CD1c-positive myeloid dendritic cell (primary cell): ENCODE measurements around the gene ZNF688.
A peak's percentile ranks its signal among the peaks of the same experiment; 100 is the strongest.

ENCODE experiments used
- DNase-seq: peaks from one replicate; pipeline ENCODE4 v3.0.0-alpha.2; 2016; ENCODE audit errors: extremely low spot score

ZNF688 gene

DNA sequence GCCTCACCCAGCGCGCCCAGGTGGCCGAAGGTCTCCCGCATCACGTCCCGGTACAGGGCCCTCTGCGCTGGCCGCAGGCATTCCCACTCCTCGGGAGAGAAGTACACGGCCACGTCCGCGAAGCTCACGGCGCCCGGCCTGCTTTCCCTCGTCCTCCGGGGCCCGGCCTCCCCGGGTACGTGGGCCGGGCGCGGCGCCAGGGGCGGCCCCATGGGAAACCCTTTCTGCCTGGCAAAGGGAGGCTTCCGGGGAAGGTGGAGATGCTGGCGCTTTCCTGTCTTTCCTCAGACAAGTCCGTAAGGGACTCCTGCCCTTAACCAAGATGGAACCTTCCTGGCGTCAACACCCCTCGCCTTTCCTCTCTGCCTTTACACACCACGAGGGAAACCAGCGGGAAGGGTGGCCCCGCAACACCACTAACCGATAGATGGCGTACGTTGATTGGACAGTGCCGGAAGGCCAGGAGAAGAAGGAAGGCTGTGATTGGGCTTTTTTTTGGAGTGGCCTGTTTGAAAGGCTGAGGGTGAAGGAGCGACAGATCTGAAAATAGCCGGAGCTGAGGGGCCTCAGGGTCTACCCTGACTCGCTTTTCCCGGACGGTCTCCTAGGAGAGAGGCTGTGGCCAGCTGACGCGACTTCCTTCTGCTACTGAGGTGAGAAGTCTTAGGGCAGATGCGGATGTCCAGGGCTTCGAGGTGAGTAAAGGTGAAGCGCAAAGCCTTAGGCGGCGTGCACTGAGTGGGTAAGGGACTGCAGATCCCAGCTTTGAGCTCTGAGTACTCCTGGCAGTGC, 14.1 kb upstream of the ZNF688 start, which contains the start of gene ZNF785:
ZNF785 (minus strand) TSS at position 298 of the 792 bp plus-strand sequence; CDS start at position 212, 86 bp downstream.
- DNase-seq, result peak; percentile 98

GRCh38 chr16:30585022-30585399, 13.5 kb upstream of the ZNF688 start:
- DNase-seq, result peak; percentile 89

DNA sequence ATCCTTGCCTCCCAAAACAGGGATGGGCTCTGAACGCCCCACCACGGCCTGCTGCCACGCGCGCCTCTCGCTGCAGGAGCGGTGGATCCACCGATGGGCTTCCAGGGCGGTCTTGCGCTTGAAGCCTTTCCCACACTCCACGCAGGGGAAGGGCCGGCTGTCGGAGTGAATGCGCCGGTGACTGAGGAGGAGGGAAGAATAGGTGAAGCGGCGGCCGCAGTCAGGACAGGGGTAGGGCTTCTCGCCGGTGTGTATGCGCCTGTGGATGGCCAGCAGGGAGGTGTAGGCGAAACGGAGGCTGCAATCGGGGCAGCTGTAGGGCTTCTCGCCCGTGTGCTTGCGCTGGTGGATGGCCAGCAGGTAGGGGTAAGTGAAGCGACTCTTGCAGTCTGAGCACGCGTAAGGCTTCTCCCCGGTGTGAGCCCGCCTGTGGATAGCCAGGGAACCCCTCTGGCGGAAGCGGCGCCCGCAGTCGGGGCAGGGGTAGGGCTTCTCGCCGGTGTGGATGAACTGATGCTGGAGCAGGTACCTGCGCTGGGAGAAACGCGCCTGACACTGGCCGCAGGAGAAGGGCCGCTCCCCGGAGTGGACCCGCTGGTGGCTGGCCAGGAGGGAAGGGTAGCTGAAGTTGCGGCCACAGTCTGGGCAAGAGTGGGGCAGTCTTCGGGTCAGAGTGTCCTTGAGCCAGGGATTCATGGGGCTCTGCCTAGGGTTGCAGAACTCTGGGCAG, 11.3 kb upstream of the ZNF688 start:
- no peak for DNase-seq

GRCh38 chr16:30581457-30581856, 9.9 kb upstream of the ZNF688 start:
- DNase-seq, result no peak

GRCh38 chr16:30574678-30575077, 3.2 kb upstream of the ZNF688 start:
- DNase-seq, result no peak

DNA sequence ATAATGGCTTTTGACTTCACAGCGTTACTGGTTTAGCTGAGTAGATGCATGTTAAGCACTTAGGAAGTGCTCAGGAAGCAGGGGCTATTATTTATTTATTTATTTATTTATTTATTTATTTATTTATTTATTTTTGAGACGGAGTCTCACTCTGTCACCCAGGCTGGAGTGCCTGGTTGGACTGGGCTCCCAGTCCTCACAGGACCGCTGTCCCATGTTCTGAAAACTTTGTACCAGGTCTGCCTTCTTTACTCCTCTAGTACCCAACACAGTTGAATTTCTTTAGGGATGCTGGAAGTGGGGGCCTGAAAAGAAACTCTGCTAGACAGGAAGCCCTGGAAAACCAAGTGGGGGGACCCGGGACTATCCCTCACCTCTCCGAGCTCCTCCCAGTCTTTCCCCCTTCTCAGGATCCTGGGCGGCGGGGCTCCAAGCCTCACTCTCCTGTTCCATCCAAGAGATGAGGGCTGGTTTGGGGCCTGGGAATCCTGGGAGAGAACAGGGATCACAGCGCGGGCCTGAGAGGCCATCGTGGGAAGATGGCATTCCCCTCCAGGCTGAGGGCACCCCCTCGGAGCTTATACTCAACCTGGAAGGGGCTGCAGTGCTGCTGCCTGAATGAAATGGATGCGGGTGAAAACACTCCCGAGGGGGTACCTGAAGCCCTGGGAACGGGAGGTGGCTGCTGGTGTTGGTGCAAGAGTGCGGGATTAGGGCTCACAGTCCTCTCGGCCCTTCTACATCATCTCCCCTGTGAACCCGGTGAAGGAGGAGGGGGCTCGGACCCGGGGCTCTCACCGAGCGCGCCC, 674 bp downstream of the ZNF688 start:
- no peak for DNase-seq

DNA sequence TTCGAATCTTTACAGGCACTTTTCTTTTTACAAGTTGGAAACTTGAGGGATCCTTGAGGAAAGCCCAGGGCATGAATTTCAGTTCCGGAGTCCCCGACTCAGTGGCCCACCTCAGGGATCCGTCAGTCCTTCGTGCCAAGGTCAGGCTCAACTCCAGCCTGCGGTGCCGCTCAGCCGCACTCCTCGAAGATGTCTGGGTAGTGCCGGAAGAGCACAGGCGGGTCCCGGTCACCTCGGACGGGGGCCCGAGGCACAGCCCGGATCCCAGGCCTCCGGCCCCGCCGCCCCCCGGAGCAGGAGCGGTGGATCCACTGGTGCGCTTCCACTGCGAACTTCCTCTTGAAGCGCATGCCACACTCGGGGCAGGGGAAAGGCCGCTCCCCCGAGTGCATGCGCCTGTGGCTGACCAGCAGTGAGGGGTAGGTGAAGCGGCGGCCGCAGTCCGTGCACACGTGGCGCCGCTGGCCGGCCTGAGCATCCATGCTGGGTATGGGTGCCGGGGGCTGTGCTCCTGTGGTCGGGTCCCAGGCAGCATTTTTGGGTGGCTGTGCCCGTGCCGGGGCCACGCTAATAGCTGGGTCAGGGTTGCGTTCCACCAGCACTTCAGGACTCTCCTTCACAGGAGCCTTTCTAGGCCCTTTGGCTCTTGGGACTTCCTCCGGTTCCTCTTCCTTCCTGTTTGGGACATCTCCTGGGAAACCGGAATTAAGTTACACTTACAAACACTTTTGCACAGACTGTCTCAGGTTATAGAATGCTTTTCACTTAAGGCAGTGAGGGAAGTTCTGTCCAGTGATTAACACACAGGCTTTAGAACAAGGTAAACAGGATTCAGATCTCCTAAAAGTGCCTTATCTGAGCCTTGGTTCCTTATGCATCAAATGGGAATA, 1.5 kb downstream of the ZNF688 start:
- DNase-seq, result peak; percentile 27

DNA sequence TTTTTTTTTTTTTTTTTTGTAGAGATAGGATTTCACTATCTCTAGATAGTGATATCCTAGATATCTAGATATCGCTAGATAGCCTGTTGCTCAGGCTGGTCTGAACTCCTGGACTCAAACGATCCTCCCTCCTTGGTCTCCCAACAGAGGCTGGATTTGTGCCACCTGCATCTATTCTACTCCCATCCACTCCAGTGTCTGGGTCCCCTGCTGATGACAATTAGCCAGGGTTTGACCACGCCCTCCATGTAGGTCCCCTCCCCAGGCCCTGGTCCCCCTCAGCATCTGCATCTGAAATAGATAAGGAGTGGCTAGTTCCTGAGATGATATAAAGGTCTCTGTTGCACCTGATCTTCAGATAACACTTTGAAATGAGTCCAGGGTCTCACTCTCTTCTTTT, 2.2 kb downstream of the ZNF688 start:
- DNase-seq, result no peak

DNA sequence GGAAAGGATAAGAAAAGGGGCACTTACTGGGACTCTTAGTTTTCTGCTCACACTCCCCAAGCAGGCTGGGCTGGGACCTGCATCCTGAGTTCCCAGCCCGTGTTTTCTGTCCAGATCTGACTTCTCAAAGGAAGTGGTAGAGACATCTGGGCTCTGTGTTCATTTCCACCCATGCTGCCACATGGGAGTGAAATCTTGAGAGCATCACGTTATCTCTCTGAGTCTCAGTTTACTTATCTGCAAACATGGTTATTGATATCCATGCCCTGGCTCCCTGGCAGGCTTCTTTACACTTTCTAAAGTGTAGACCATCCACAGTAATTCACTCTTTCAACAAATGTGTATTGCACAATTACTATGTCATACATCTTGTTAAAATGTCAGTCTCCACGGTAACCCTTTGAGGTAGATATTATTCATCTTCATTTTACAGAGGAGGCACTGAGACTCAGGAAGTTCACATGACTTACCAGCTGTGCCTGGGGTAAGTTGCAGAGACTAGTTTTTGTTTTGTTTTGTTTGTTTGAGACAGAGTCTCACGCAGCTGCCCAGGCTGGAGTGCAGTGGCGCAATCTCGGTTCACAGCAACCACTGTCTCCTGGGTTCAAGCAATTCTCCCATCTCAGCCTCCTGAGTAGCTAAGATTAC, 3.4 kb downstream of the ZNF688 start:
- peak; percentile 81 for DNase-seq

GRCh38 chr16:30567160-30567990, 4.1 kb downstream of the ZNF688 start:
- peak; percentile 48 for DNase-seq

GRCh38 chr16:30566531-30566930, 5.0 kb downstream of the ZNF688 start:
- DNase-seq, result no peak

GRCh38 chr16:30565984-30566383, 5.5 kb downstream of the ZNF688 start:
- DNase-seq, result no peak

GRCh38 chr16:30565526-30565925, 6.0 kb downstream of the ZNF688 start:
- DNase-seq, result no peak

DNA sequence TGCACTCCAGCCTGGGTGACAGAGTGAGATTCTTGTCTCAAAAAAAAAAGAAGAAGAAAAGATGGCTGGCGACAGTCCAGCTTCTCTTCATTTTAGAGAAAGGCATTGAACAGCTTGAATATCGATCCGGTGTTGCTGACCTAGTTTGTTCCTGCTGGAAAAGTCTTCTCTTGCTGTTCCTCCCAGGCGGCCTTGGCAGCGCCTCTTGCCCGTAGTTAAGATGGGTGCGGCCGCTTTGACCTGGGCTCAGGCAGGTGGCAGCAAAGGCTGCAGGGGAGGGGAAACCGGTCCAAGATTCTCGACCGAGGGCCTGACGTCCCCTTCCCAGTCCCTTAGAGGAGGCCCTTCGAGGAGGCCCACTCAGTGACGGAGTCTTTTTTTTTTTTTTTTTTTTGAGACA, 9.5 kb downstream of the ZNF688 start:
- DNase-seq, result no peak

GRCh38 chr16:30561089-30561816, 10.3 kb downstream of the ZNF688 start:
- peak; percentile 24 for DNase-seq

DNA sequence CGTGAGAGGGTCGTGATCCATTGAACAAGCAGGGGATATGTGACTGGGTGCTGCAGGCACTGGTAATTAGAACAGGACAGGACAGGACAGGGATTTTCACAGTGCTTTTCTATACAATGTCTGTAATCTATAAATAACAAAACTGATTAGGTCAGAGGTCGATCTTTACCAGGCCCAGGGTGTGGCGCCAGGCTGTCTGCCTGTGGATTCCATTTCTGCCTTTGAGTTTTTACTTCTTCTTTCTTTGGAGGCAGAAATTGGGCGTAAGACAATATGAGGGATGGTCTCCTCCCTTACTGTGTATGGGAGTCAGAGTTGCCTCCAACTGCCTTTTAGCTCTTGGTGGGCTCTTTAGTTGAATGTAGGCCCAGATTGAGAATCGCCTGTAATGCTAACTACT, 11.8 kb downstream of the ZNF688 start:
- peak; percentile 49 for DNase-seq

DNA sequence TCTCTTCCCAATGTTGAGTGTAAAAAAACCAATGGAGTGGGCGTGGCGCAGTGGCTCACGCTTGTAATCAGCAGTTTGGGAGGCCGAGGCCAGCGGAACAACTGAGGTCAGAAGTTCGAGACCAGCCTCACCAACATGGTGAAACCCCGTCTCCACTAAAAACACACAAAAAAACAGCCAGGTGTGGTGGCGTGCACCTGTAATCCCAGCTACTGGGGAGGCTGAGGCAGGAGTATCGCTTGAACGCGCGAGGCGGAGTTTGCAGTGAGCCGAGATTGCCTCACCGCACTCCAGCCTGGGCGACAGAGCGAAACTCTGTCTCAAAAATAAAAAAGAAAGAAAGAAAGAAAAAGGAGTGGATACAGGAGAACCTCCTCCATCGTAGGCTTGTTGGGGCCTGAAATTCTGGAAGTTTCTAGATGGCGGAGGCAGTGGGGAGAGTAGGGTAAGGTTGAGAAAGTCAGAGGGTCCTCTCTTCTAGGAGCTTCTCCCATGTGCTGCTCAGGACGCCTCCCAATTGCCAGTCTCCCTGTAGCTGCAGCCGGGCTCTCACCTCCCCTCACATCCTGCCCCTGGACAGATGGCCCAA, 12.6 kb downstream of the ZNF688 start:
- no peak for DNase-seq

- peak; percentile 99 for DNase-seq
Measured at GRCh38 chr16:30557957-30558788, 13.3 kb downstream of the ZNF688 start, which contains the start of gene ZNF764. TSS of gene ZNF764 (minus strand) at chr16:30558374. CDS start at chr16:30558182, 192 bp downstream.
